HEK293 (cell line): Measurements from ENCODE around the gene EZH2.

Experiments used
- CTCF ChIA-PET: fragments of 350-600 bp; formaldehyde crosslinking; extraction: SDS; loops from one replicate; lab custom pipeline; 2021; ENCODE audit warnings: antibody characterized with exemption; lab: Yijun Ruan, JAX
- POLR2A ChIA-PET: fragments of 300-600 bp; formaldehyde crosslinking; extraction: SDS; loops from one replicate; lab custom pipeline; 2020; ENCODE audit warnings: antibody characterized with exemption, inconsistent platforms; lab: Yijun Ruan, JAX
- H3K27ac ChIP-seq: fragments of 200-500 bp; sonication (Bioruptor generic); 2 replicates; pipeline ENCODE4 v1.5.1; 2014; ENCODE audit warnings: low read depth, low read length, control low read depth, inconsistent platforms; ENCODE audit errors: extremely low read depth
- H3K36me3 ChIP-seq, 2 experiments: fragments of 200-500 bp in 1 of 2; sonication (Bioruptor generic) in 1 of 2; 1 replicate in 1 of 2; 2 replicates in 1 of 2; pipeline ENCODE4 v1.5.1; 2014 to 2017; ENCODE audit warnings: inconsistent platforms in 2 of 2, low read length in 2 of 2; ENCODE audit not compliant: control insufficient read depth in 2 of 2, insufficient read depth in 1 of 2
- H3K4me1 ChIP-seq: fragments of 200-500 bp; sonication (Bioruptor generic); 2 replicates; pipeline ENCODE4 v1.5.1; 2014; ENCODE audit warnings: mild to moderate bottlenecking, low read length, inconsistent platforms; ENCODE audit not compliant: control insufficient read depth, insufficient read depth
- H3K4me3 ChIP-seq: 2 replicates; pipeline ENCODE4 v1.5.1; 2011; ENCODE audit warnings: low read depth, mild to moderate bottlenecking, control low read depth, low read length, moderate library complexity
- H3K9me3 ChIP-seq: fragments of 200-500 bp; sonication (Bioruptor generic); 2 replicates; pipeline ENCODE4 v1.5.1; 2014; ENCODE audit warnings: low read depth, low read length, inconsistent platforms; ENCODE audit not compliant: control insufficient read depth, insufficient read depth
- GLI2 ChIP-seq: fragments of 450-650 bp; formaldehyde crosslinking; IDR thresholded peaks from 2 replicates; pipeline ENCODE4; 2017; ENCODE audit warnings: missing biosample characterization, missing genetic modification characterization, low read depth, borderline replicate concordance
- KLF1 ChIP-seq: fragments of 450-650 bp; formaldehyde crosslinking; IDR thresholded peaks from 2 replicates; pipeline ENCODE4 v1.5.1; 2016; ENCODE audit warnings: missing biosample characterization, missing genetic modification characterization
- KLF10 ChIP-seq: fragments of 450-650 bp; IDR thresholded peaks from 2 replicates; pipeline ENCODE4 v1.5.1; 2018; ENCODE audit warnings: missing biosample characterization, mild to moderate bottlenecking, missing genetic modification characterization
- PRDM1 ChIP-seq: fragments of 450-650 bp; formaldehyde crosslinking; IDR thresholded peaks from 2 replicates; pipeline ENCODE4; 2016; ENCODE audit warnings: missing biosample characterization, missing genetic modification characterization
- ZBTB21 ChIP-seq: fragments of 450-650 bp; formaldehyde crosslinking; IDR thresholded peaks from 2 replicates; pipeline ENCODE4 v1.5.1; 2017; ENCODE audit warnings: missing biosample characterization, missing genetic modification characterization
- ZBTB7A ChIP-seq: fragments of 450-650 bp; formaldehyde crosslinking; IDR thresholded peaks from 2 replicates; pipeline ENCODE4 v1.5.1; 2016; ENCODE audit warnings: low read depth, missing biosample characterization, missing genetic modification characterization
- ZNF23 ChIP-seq: fragments of 450-650 bp; formaldehyde crosslinking; IDR thresholded peaks from 2 replicates; pipeline ENCODE4 v1.5.1; 2016; ENCODE audit warnings: missing biosample characterization, missing genetic modification characterization, borderline replicate concordance
- ZNF354C ChIP-seq: fragments of 450-650 bp; formaldehyde crosslinking; IDR thresholded peaks from 2 replicates; pipeline ENCODE4 v1.5.1; 2016; ENCODE audit warnings: missing biosample characterization, missing genetic modification characterization, low read depth, borderline replicate concordance
- ZNF366 ChIP-seq: fragments of 450-650 bp; formaldehyde crosslinking; conservative IDR thresholded peaks from 2 replicates; pipeline ENCODE4 v1.5.1; 2016; ENCODE audit warnings: missing biosample characterization, missing genetic modification characterization
- ZNF48 ChIP-seq: fragments of 450-650 bp; formaldehyde crosslinking; IDR thresholded peaks from 2 replicates; pipeline ENCODE4 v1.5.1; 2016; ENCODE audit warnings: missing biosample characterization, missing genetic modification characterization
- ZNF558 ChIP-seq: fragments of 450-650 bp; formaldehyde crosslinking; IDR thresholded peaks from 2 replicates; pipeline ENCODE4 v1.5.1; 2016; ENCODE audit warnings: missing biosample characterization, missing genetic modification characterization
- ZNF600 ChIP-seq: fragments of 450-650 bp; formaldehyde crosslinking; IDR thresholded peaks from 2 replicates; pipeline ENCODE4 v1.5.1; 2016; ENCODE audit warnings: missing biosample characterization, missing genetic modification characterization
- ZNF626 ChIP-seq: fragments of 450-650 bp; sonication (Bioruptor Pico); formaldehyde crosslinking; IDR thresholded peaks from 2 replicates; pipeline ENCODE4 v1.5.1; 2018; ENCODE audit warnings: missing biosample characterization, missing genetic modification characterization, inconsistent platforms
- ZNF792 ChIP-seq: fragments of 450-650 bp; formaldehyde crosslinking; IDR thresholded peaks from 2 replicates; pipeline ENCODE4 v1.5.1; 2016; ENCODE audit warnings: missing biosample characterization, missing genetic modification characterization
- TF ChIP-seq, protein P1 (sequence below): fragments of 450-650 bp; formaldehyde crosslinking; IDR thresholded peaks from 2 replicates; pipeline ENCODE4 v1.5.1; 2016; ENCODE audit warnings: missing biosample characterization, missing genetic modification characterization
- TF ChIP-seq, protein P2 (sequence below): fragments of 450-650 bp; formaldehyde crosslinking; IDR thresholded peaks from 2 replicates; pipeline ENCODE4 v1.5.1; 2016; ENCODE audit warnings: missing biosample characterization, missing genetic modification characterization

EZH2 gene

DNA sequence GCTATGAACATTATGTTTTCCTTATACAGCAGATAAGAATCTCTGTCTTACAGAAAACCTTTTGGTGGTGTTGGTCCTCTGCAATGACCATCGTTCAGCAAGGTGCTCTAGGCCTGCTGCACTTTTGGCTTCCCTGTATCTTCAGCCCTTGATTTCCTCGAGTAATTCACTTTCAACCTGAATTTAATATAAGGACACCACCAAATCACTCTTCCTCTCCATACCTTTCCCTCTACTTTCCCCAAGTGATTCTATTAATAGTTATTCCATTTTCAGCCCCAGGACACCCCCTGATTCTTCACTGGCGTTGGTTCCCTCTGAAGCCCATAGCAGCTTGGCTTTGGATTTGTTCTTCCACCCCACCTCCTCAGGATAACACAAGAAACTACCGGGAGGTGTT, 72.2 kb downstream of the EZH2 start:
- Histone ChIP-seq H3K27ac (no peak overlapping the region), H3K4me3 (no peak overlapping the region), H3K9me3 (no peaks in the 10 kb centered on the region), H3K4me1 (no peaks in the 10 kb centered on the region), H3K36me3 (peaks cover 6 to 94% of the 10 kb centered on the region in 2 experiments)
- CTCF ChIA-PET = interaction anchor here (0.6 kb wide), 1 partner anchor 237 kb away, joined by 3 read pairs; no protein-coding TSS in a partner anchor
- POLR2A ChIA-PET = no interaction called here
- TF ChIP-seq ZNF366 (tag by site-specific recombination) = no peak
- no peak for TF ChIP-seq KLF10
- TF ChIP-seq, protein P1, sequence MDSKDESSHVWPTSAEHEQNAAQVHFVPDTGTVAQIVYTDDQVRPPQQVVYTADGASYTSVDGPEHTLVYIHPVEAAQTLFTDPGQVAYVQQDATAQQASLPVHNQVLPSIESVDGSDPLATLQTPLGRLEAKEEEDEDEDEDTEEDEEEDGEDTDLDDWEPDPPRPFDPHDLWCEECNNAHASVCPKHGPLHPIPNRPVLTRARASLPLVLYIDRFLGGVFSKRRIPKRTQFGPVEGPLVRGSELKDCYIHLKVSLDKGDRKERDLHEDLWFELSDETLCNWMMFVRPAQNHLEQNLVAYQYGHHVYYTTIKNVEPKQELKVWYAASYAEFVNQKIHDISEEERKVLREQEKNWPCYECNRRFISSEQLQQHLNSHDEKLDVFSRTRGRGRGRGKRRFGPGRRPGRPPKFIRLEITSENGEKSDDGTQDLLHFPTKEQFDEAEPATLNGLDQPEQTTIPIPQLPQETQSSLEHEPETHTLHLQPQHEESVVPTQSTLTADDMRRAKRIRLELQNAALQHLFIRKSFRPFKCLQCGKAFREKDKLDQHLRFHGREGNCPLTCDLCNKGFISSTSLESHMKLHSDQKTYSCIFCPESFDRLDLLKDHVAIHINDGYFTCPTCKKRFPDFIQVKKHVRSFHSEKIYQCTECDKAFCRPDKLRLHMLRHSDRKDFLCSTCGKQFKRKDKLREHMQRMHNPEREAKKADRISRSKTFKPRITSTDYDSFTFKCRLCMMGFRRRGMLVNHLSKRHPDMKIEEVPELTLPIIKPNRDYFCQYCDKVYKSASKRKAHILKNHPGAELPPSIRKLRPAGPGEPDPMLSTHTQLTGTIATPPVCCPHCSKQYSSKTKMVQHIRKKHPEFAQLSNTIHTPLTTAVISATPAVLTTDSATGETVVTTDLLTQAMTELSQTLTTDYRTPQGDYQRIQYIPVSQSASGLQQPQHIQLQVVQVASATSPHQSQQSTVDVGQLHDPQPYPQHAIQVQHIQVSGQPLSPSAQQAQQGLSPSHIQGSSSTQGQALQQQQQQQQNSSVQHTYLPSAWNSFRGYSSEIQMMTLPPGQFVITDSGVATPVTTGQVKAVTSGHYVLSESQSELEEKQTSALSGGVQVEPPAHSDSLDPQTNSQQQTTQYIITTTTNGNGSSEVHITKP (tag by site-specific recombination) = peak; percentile 61
- TF ChIP-seq, protein P2, sequence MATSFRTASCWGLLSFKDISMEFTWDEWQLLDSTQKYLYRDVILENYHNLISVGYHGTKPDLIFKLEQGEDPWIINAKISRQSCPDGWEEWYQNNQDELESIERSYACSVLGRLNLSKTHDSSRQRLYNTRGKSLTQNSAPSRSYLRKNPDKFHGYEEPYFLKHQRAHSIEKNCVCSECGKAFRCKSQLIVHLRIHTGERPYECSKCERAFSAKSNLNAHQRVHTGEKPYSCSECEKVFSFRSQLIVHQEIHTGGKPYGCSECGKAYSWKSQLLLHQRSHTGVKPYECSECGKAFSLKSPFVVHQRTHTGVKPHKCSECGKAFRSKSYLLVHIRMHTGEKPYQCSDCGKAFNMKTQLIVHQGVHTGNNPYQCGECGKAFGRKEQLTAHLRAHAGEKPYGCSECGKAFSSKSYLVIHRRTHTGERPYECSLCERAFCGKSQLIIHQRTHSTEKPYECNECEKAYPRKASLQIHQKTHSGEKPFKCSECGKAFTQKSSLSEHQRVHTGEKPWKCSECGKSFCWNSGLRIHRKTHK (tag by site-specific recombination) = no peak
- TF ChIP-seq ZNF23 (tag by site-specific recombination) = no peak
- peak; percentile 82 for TF ChIP-seq PRDM1 (tag by site-specific recombination)
- TF ChIP-seq ZBTB21 (tag by site-specific recombination) = no peak
- no peak for TF ChIP-seq ZNF48 (tag by site-specific recombination)

DNA sequence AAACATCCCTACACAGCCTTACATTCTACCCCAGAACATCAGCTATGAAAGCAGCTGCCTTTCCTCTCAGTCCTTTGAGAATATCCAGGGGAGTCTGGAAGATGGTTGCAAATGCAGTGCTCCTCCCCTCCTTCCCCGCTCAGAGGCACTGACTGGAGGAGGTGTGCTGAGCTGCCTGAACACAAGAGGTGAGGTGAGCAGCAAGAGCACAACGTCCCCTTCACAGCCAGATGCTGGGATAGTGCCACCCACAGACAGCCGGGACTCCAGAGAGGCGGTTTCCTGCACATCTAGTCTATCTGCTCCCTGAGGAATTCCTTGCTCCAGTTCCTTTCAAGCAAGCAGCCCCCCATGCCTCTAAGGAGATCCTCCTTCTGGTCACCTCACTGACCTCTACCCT, 74.2 kb downstream of the EZH2 start:
- POLR2A ChIA-PET = no interaction called here
- H3K4me1 ChIP-seq = no peaks in the 10 kb centered on the region
- H3K27ac ChIP-seq = no peak overlapping the region
- TF ChIP-seq ZBTB7A (tag by site-specific recombination) (no peak), ZNF600 (peak; percentile 54; the same call in 1 of the 2 replicates)
- H3K9me3 ChIP-seq = no peaks in the 10 kb centered on the region
- no peak overlapping the region for H3K4me3 ChIP-seq
- CTCF ChIA-PET = interaction anchor here (0.8 to 0.9 kb wide), 2 partner anchors 17 to 868 kb away, joined by 3 read pairs; no protein-coding TSS in a partner anchor
- peaks cover 6 to 90% of the 10 kb centered on the region in 2 experiments for H3K36me3 ChIP-seq

DNA sequence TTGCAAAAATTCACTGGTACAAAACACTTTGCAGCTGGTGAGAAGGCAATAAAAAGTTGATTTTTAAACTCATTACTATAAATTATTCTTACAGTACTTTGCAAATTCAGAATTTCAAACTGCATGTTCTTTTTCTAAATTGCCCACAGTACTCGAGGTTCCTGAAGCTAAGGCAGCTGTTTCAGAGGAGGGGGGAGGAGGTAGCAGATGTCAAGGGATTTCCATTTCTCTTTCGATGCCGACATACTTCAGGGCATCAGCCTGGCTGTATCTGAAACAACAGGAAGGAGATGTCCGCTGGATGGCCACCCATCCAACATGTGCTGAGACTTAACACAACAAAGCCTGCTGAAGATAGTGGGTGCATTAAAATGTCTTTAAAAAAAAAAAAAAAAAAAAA, 76.7 kb downstream of the EZH2 start:
- Histone ChIP-seq H3K4me3 (no peak overlapping the region), H3K36me3 (peaks cover 6 to 74% of the 10 kb centered on the region in 2 experiments), H3K9me3 (no peaks in the 10 kb centered on the region), H3K27ac (no peak overlapping the region), H3K4me1 (no peaks in the 10 kb centered on the region)
- ChIA-PET CTCF (no interaction called here), POLR2A (no interaction called here)
- TF ChIP-seq KLF1 = no peak
- no peak for TF ChIP-seq ZNF792 (tag by site-specific recombination)
- no peak for TF ChIP-seq ZNF558
- TF ChIP-seq ZNF626 (tag by site-specific recombination) = no peak
- no peak for TF ChIP-seq ZNF354C
- TF ChIP-seq GLI2 (tag by site-specific recombination) = no peak
